DND-41 (cell line): ENCODE measurements around the gene EML1.

ENCODE experiments used
- ATAC-seq: fragments of 200-7000 bp; cut with Tn5 transposase; 3 replicates; pipeline ENCODE4 v1.9.1; 2021; ENCODE audit warnings: low read depth; ENCODE audit not compliant: insufficient read depth
- DNase-seq: peaks from one replicate; pipeline ENCODE4 v3.0.0-alpha.2; 2020
- H2AFZ ChIP-seq: 2 replicates; pipeline ENCODE4 v1.6.0; 2012; ENCODE audit warnings: low read depth, low read length
- H3K27ac ChIP-seq: 2 replicates; pipeline ENCODE4 v1.5.1; 2012; ENCODE audit warnings: low read length, inconsistent platforms
- H3K27me3 ChIP-seq: fragments of 200-600 bp; sonication (generic); 2 replicates; pipeline ENCODE4 v1.6.0; 2012; ENCODE audit warnings: low read length, mild to moderate bottlenecking, inconsistent platforms; ENCODE audit not compliant: insufficient read depth, poor library complexity
- H3K36me3 ChIP-seq: 2 replicates; pipeline ENCODE4 v1.5.1; 2012; ENCODE audit warnings: low read length, inconsistent platforms; ENCODE audit not compliant: insufficient read depth
- H3K4me1 ChIP-seq: 2 replicates; pipeline ENCODE4 v1.5.1; 2012; ENCODE audit warnings: mild to moderate bottlenecking, low read length; ENCODE audit not compliant: insufficient read depth
- H3K4me2 ChIP-seq: 2 replicates; pipeline ENCODE4 v1.6.0; 2012; ENCODE audit warnings: mild to moderate bottlenecking, moderate library complexity, low read length, inconsistent platforms; ENCODE audit not compliant: insufficient read depth
- H3K4me3 ChIP-seq, 2 experiments: fragments of 200-600 bp in 1 of 2; shearing (Covaris generic) in 1 of 2; 2 replicates each; pipeline ENCODE4 v1.5.1; 2012 to 2016; ENCODE audit warnings: inconsistent platforms in 2 of 2, low read length in 2 of 2, mild to moderate bottlenecking in 2 of 2, low read depth in 1 of 2, moderate library complexity in 1 of 2
- H3K79me2 ChIP-seq: 2 replicates; pipeline ENCODE4 v1.6.0; 2012; ENCODE audit warnings: low read length, inconsistent platforms; ENCODE audit not compliant: insufficient read depth
- H3K9ac ChIP-seq: 2 replicates; pipeline ENCODE4 v1.6.0; 2012; ENCODE audit warnings: low read depth, mild to moderate bottlenecking, inconsistent platforms, low read length, moderate library complexity
- H3K9me3 ChIP-seq: 2 replicates; pipeline ENCODE4 v1.5.1; 2012; ENCODE audit warnings: low read length, moderate library complexity, mild to moderate bottlenecking, inconsistent platforms; ENCODE audit not compliant: insufficient read depth, severe bottlenecking
- H4K20me1 ChIP-seq: 2 replicates; pipeline ENCODE4 v1.6.0; 2012; ENCODE audit warnings: low read length; ENCODE audit not compliant: insufficient read depth
- EZH2 ChIP-seq: IDR thresholded peaks from 3 replicates; pipeline ENCODE4 v1.6.1; 2012; ENCODE audit warnings: borderline replicate concordance, low read depth, mild to moderate bottlenecking, moderate library complexity, low read length, inconsistent platforms; ENCODE audit not compliant: severe bottlenecking
- TF ChIP-seq, protein P1 (sequence below): IDR thresholded peaks from 2 replicates; pipeline ENCODE4 v1.5.1; 2012; ENCODE audit warnings: borderline replicate concordance, low read length, moderate library complexity, mild to moderate bottlenecking; ENCODE audit not compliant: poor library complexity, severe bottlenecking; ENCODE audit errors: extremely low read depth

EML1 gene

DNA sequence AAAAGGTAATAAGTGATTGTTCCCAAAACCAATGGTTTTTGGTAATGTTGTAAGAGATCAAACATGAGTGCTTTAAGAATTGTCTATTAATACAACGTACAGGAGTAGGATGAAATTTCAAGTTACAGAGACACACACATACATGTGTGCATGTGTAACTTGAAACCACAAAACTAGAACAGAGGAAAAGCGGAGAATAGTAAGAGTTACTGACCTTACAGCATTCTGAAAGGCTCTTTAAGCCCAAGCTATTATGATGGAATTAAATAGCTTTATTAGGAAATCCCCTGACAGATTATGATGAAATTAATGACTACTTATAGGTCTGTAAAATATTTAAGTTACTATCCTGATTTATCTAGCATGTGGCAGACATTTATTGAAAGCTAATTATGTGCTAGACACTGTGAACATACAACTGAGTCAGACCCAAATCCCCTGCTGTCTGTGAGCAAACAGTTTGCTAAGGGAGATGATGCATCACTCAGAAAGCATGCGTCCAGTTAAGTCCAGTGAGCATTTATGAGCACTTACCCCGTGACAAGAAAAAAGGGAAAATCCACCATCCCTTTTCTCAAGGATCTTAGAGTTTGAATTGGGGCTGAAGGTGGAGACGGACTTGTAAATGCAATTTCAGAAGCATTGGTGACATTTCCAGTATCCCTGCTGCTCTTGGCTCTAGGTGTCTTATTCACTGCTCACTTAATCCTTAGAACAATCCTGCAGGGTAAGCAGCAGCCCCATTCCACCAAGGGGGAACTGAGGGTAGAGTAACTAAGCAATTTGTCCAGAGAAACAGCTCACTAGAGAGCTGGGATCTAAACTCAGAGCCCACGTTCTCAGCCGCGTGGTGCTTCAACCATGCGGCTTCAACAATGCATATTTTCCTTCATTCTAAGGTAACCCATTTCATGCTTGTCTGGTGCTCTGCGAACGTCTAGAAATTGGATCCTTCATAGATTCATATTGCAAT, 117.4 kb downstream of the EML1 start:
- ATAC-seq (no peak), DNase-seq (no peak)
- TF ChIP-seq EZH2, result peak; percentile 68
- TF ChIP-seq, protein P1, sequence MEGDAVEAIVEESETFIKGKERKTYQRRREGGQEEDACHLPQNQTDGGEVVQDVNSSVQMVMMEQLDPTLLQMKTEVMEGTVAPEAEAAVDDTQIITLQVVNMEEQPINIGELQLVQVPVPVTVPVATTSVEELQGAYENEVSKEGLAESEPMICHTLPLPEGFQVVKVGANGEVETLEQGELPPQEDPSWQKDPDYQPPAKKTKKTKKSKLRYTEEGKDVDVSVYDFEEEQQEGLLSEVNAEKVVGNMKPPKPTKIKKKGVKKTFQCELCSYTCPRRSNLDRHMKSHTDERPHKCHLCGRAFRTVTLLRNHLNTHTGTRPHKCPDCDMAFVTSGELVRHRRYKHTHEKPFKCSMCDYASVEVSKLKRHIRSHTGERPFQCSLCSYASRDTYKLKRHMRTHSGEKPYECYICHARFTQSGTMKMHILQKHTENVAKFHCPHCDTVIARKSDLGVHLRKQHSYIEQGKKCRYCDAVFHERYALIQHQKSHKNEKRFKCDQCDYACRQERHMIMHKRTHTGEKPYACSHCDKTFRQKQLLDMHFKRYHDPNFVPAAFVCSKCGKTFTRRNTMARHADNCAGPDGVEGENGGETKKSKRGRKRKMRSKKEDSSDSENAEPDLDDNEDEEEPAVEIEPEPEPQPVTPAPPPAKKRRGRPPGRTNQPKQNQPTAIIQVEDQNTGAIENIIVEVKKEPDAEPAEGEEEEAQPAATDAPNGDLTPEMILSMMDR, result no peak
- Histone ChIP-seq H2AFZ (no peak overlapping the region), H3K79me2 (no peaks in the 10 kb centered on the region), H3K9me3 (no peaks in the 10 kb centered on the region), H3K27me3 (peaks cover 33% of the 10 kb centered on the region), H3K4me3 (no peak overlapping the region), H3K4me2 (no peak overlapping the region), H3K4me1 (no peaks in the 10 kb centered on the region), H3K36me3 (no peaks in the 10 kb centered on the region), H3K9ac (no peak overlapping the region), H3K27ac (no peak overlapping the region), H4K20me1 (no peaks in the 10 kb centered on the region)

GRCh38 chr14:99915305-99916090, 122.3 kb downstream of the EML1 start:
- no peaks in the 10 kb centered on the region for H3K79me2 ChIP-seq
- no peaks in the 10 kb centered on the region for H3K4me1 ChIP-seq
- H3K4me2 ChIP-seq, result no peak overlapping the region
- H2AFZ ChIP-seq, result no peak overlapping the region
- ATAC-seq (no peak), DNase-seq (no peak)
- TF ChIP-seq, protein P1, result no peak
- no peak for TF ChIP-seq EZH2
- H4K20me1 ChIP-seq, result no peaks in the 10 kb centered on the region
- H3K9me3 ChIP-seq, result no peaks in the 10 kb centered on the region
- no peak overlapping the region for H3K9ac ChIP-seq
- no peaks in the 10 kb centered on the region for H3K36me3 ChIP-seq
- no peak overlapping the region for H3K4me3 ChIP-seq
- H3K27me3 ChIP-seq, result peaks cover 37% of the 10 kb centered on the region
- H3K27ac ChIP-seq, result no peak overlapping the region

GRCh38 chr14:99916091-99916383, 122.8 kb downstream of the EML1 start:
- Histone ChIP-seq H2AFZ (no peak overlapping the region), H3K4me1 (no peaks in the 10 kb centered on the region), H3K27me3 (peaks cover 33% of the 10 kb centered on the region), H3K9ac (no peak overlapping the region), H4K20me1 (no peaks in the 10 kb centered on the region), H3K79me2 (no peaks in the 10 kb centered on the region), H3K9me3 (no peaks in the 10 kb centered on the region), H3K4me2 (no peak overlapping the region), H3K27ac (no peak overlapping the region), H3K4me3 (no peak overlapping the region), H3K36me3 (no peaks in the 10 kb centered on the region)
- DNase-seq (no peak), ATAC-seq (no peak)
- TF ChIP-seq EZH2, result no peak
- TF ChIP-seq, protein P1, result no peak
